Endothelial cell of umbilical vein (primary cell): ENCODE measurements around the gene ARL6IP4. TPM values are rescaled to one million over a fixed set of nuclear protein-coding genes. Genes with fewer than 3 reads are reported as not detected.

ENCODE experiments used
- BruUV-seq: library from RNA; stranded (reverse); fragments of 400-500 nt; replicated peaks from 2 replicates; lab custom pipeline; 2021; lab: Mats Ljungman, UMichigan
- CTCF ChIA-PET: fragments of 300-600, 350-600 bp; sonication (Branson Sonifier 250); formaldehyde crosslinking; loops from one replicate; lab custom pipeline; 2021; ENCODE audit warnings: antibody characterized with exemption, inconsistent platforms; lab: Charles Lee
- POLR2A ChIA-PET: fragments of 300-600, 350-600 bp; sonication (Branson Sonifier 250); formaldehyde crosslinking; loops from one replicate; lab custom pipeline; 2021; ENCODE audit warnings: antibody characterized with exemption, inconsistent platforms; lab: Charles Lee
- DNase-seq: peaks from one replicate; pipeline ENCODE4 v3.0.0-alpha.2; 2011; ENCODE audit warnings: low read depth, low spot score
- FAIRE-seq: peaks from 2 replicates; lab custom pipeline; 2011; peaks lifted over from hg19 to GRCh38; lab: Jason Lieb, UNC
- H2AFZ ChIP-seq: 2 replicates; pipeline ENCODE4 v1.6.0; 2012; ENCODE audit warnings: low read depth, low read length, control low read depth, inconsistent platforms
- H3K27ac ChIP-seq: 2 replicates; pipeline ENCODE4 v1.5.1; 2011; ENCODE audit warnings: low read depth, mild to moderate bottlenecking, control low read depth, low read length, moderate library complexity; ENCODE audit not compliant: insufficient read depth
- H3K27me3 ChIP-seq, 2 experiments: 2 replicates each; pipeline versions ENCODE4 v1.6.0 to v1.6.1; 2011; ENCODE audit warnings: low read length in 2 of 2, mixed read lengths in 1 of 2; ENCODE audit not compliant: control insufficient read depth in 2 of 2, insufficient read depth in 2 of 2
- H3K36me3 ChIP-seq, 2 experiments: 2 replicates in 1 of 2; 3 replicates in 1 of 2; pipeline ENCODE4 v1.5.1; 2011; ENCODE audit warnings: low read length in 2 of 2, mild to moderate bottlenecking in 1 of 2, moderate library complexity in 1 of 2; ENCODE audit not compliant: control insufficient read depth in 2 of 2, insufficient read depth in 2 of 2; ENCODE audit errors: extremely low read depth in 1 of 2
- H3K4me1 ChIP-seq: 3 replicates; pipeline ENCODE4 v1.5.1; 2011; ENCODE audit warnings: mild to moderate bottlenecking, low read length; ENCODE audit not compliant: control insufficient read depth, insufficient read depth; ENCODE audit errors: extremely low read depth
- H3K4me2 ChIP-seq: 2 replicates; pipeline ENCODE4 v1.6.1; 2011; ENCODE audit warnings: low read length, control low read depth, mixed read lengths; ENCODE audit not compliant: insufficient read depth
- H3K4me3 ChIP-seq, 3 experiments: fragments of 200-600 bp in 1 of 3; sonication (generic), shearing (Covaris generic) in 1 of 3; replicated peaks in 1 of 3; 2 replicates each; pipeline ENCODE4 v1.5.1; 2011 to 2016; ENCODE audit warnings: control low read depth in 3 of 3, low read length in 3 of 3, mild to moderate bottlenecking in 2 of 3, inconsistent platforms in 1 of 3, low read depth in 1 of 3, moderate library complexity in 1 of 3; ENCODE audit not compliant: insufficient read depth in 1 of 3
- H3K79me2 ChIP-seq: 2 replicates; pipeline ENCODE4 v1.6.0; 2012; ENCODE audit warnings: low read length, inconsistent platforms; ENCODE audit not compliant: control insufficient read depth, insufficient read depth
- H3K9ac ChIP-seq: replicated peaks from 2 replicates; pipeline ENCODE3; 2011; ENCODE audit warnings: low read length, control low read depth; ENCODE audit not compliant: insufficient read depth; ENCODE audit errors: extremely low read depth
- H3K9me1 ChIP-seq: replicated peaks from 3 replicates; pipeline ENCODE4 v1.6.0; 2011; ENCODE audit warnings: mild to moderate bottlenecking, low read length; ENCODE audit not compliant: control insufficient read depth, insufficient read depth; ENCODE audit errors: extremely low read depth
- H3K9me3 ChIP-seq: replicated peaks from 2 replicates; pipeline ENCODE4 v1.5.1; 2012; ENCODE audit warnings: low read length, inconsistent platforms; ENCODE audit not compliant: control insufficient read depth, insufficient read depth
- H4K20me1 ChIP-seq: replicated peaks from 2 replicates; pipeline ENCODE3; 2011; ENCODE audit warnings: mild to moderate bottlenecking, low read length; ENCODE audit not compliant: control insufficient read depth, insufficient read depth; ENCODE audit errors: extremely low read depth
- FOS ChIP-seq: IDR thresholded peaks from 2 replicates; pipeline ENCODE4 v1.6.1; 2011; ENCODE audit warnings: mild to moderate bottlenecking, low read length, moderate library complexity, borderline replicate concordance; ENCODE audit not compliant: insufficient read depth
- GATA2 ChIP-seq: IDR thresholded peaks from 2 replicates; pipeline ENCODE4 v1.7.0; 2011; ENCODE audit warnings: low read depth, mild to moderate bottlenecking, moderate library complexity, mixed read lengths, low read length; ENCODE audit not compliant: insufficient read length, insufficient read depth
- JUN ChIP-seq: IDR thresholded peaks from 2 replicates; pipeline ENCODE4 v1.6.1; 2011; ENCODE audit warnings: borderline replicate concordance, low read depth; ENCODE audit not compliant: insufficient read length, insufficient read depth
- MYC ChIP-seq: IDR thresholded peaks from one replicate; pipeline ENCODE4 v1.6.1; 2011; ENCODE audit warnings: mild to moderate bottlenecking, low read depth, low read length
- POLR2A ChIP-seq: IDR thresholded peaks from 2 replicates; pipeline ENCODE4 v1.6.1; 2012; ENCODE audit warnings: low read depth, mild to moderate bottlenecking, control low read depth, low read length
- dilution Hi-C: fragments of 300-500 bp; cut with MboI; formaldehyde crosslinking; loops from one replicate; pipeline ENCODE4 v1.15.0; 2019; ENCODE audit warnings: low sequenced_read_pairs; ENCODE audit not compliant: extremely low pct_ligation_motif_present
- intact Hi-C: fragments of 100-400 bp; cut with micrococcal nuclease; formaldehyde crosslinking; loops from one replicate; pipeline ENCODE4 v1.10.0; 2022
- polyA plus RNA-seq, 4 experiments: library from polyadenylated mRNA; depleted of rRNA in 3 of 4; stranded (reverse) in 3 of 4; unstranded in 1 of 4; fragments of >200 nt; gene quantifications; 2 replicates each; pipeline versions ENCODE4 v1.2.1 to v1.2.3, GENCODE V29; 2011 to 2012; ENCODE audit warnings: missing spikeins in 1 of 4
- total RNA-seq: library from RNA; stranded (reverse); gene quantifications from 2 replicates; pipeline ENCODE4 v1.2.3, GENCODE V29; 2021

Gene ARL6IP4
- total and polyA plus RNA-seq, 2 donors (not counting 3 experiments of a cell fraction or from before 2014, with no cell fraction given) = 193 to 226 TPM

DNA sequence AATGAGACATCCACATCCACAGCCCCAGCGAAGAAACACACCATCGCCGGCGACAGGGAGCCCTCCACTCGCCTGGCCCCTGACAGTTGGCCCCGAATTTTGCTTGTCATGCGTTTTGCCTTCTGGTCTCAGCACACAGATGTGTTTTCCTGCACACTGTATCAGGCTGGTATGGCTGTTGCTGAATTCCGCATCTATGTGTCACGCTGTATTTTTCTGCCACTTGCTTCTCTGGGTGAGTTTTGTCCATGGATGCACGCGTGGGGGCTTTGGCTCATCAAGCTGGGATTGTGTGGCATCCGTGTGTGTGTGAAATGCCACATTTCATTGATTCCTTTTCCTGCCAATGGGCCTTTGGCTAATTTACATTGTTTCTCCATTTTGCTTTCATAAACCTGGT is 26.5 kb downstream of the ARL6IP4 start:
- H3K4me3 ChIP-seq = no peak overlapping the region
- H3K27ac ChIP-seq = no peak overlapping the region
- no TSS peak for BruUV-seq
- dilution Hi-C loops (no loop called here), intact Hi-C loops (loop anchor here (10.0 kb wide), 1 partner anchor 1178 kb away; no protein-coding TSS in a partner anchor)
- ChIA-PET CTCF (interaction anchor here (3.1 kb wide), 1 partner anchor 231 kb away, joined by 8 read pairs; no protein-coding TSS in a partner anchor), POLR2A (no interaction called here)
- TF ChIP-seq JUN (no peak), MYC (no peak), GATA2 (no peak)
- H3K9ac ChIP-seq = no peak overlapping the region
- H4K20me1 ChIP-seq = no peaks in the 10 kb centered on the region
- no peak for DNase-seq
- H3K36me3 ChIP-seq = no peaks in the 10 kb centered on the region
- H3K79me2 ChIP-seq = no peaks in the 10 kb centered on the region
- H3K4me2 ChIP-seq = no peak overlapping the region
- H2AFZ ChIP-seq = no peak overlapping the region
- no peaks in the 10 kb centered on the region for H3K9me1 ChIP-seq
- no peaks in the 10 kb centered on the region for H3K27me3 ChIP-seq
- no peaks in the 10 kb centered on the region for H3K4me1 ChIP-seq
- no peaks in the 10 kb centered on the region for H3K9me3 ChIP-seq
- no peak for FAIRE-seq

DNA sequence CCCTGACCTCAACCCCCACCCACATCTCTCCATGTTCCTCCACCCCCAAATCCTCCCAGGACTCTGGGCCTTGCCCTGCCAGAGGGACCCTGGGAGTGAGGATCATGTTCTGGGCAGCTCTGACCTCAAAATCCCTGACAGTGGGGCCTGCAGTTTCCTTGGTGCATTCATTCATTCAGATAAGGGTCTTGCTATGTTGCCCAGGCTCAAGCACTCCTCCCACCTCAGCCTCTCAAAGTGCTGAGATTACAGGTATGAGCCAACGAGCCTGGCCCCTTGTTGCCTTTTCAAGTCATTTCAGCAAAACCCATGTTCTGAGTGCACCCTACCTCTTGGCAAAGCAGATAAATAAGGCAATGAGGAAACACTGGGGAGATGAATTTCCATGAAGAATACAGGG is 29.6 kb downstream of the ARL6IP4 start:
- ChIA-PET POLR2A (no interaction called here), CTCF (interaction anchor here (0.9 kb wide), 1 partner anchor 228 kb away, joined by 4 read pairs; no protein-coding TSS in a partner anchor)
- H3K9me3 ChIP-seq = no peaks in the 10 kb centered on the region
- no peak overlapping the region for H3K9ac ChIP-seq
- intact Hi-C loops = no loop called here
- no peaks in the 10 kb centered on the region for H4K20me1 ChIP-seq
- H3K27ac ChIP-seq = no peak overlapping the region
- no peak for TF ChIP-seq MYC
- no peak for TF ChIP-seq FOS
- TF ChIP-seq POLR2A = no peak
- no peaks in the 10 kb centered on the region for H3K27me3 ChIP-seq
- H2AFZ ChIP-seq = no peak overlapping the region
- no peak overlapping the region for H3K4me3 ChIP-seq
- no peaks in the 10 kb centered on the region for H3K36me3 ChIP-seq
- BruUV-seq = no TSS peak
- H3K9me1 ChIP-seq = no peaks in the 10 kb centered on the region
- FAIRE-seq (no peak), DNase-seq (no peak)
- no peak overlapping the region for H3K4me2 ChIP-seq
- H3K4me1 ChIP-seq = no peaks in the 10 kb centered on the region
- no peaks in the 10 kb centered on the region for H3K79me2 ChIP-seq
- dilution Hi-C loops = no loop called here
